Gastrocnemius medialis (tissue), 4 donors: ENCODE measurements around the gene TADA3. TPM values are rescaled to one million over a fixed set of nuclear protein-coding genes. Genes with fewer than 3 reads are reported as not detected.
A peak's percentile ranks its signal among the peaks of the same experiment; 100 is the strongest.

Source experiments
- ATAC-seq, 2 donors: fragments of 150-250 bp; one replicate each; pipeline ENCODE4 v1.9.1; 2016
- DNase-seq, 2 donors: peaks; one replicate each; pipeline ENCODE4 v3.0.0-alpha.2; 2019
- H3K27ac ChIP-seq, 4 donors: fragments of 200-600 bp; sonication (generic); 1 replicate in 1 of 4; 2 replicates in 3 of 4; pipeline ENCODE4 v1.5.1; 2016 to 2018; ENCODE audit warnings: mild to moderate bottlenecking in 2 of 4, moderate library complexity in 1 of 4
- H3K27me3 ChIP-seq, 3 donors: fragments of 200-600 bp; sonication (generic) in 2 of 3; 1 replicate in 1 of 3; 2 replicates in 2 of 3; pipeline versions ENCODE4 v1.5.1 to v1.6.0; 2016 to 2019; ENCODE audit warnings: mild to moderate bottlenecking in 1 of 3, moderate library complexity in 1 of 3
- H3K36me3 ChIP-seq, 2 donors: fragments of 200-600 bp; sonication (generic) in 1 of 2; one replicate each; pipeline ENCODE4 v1.5.1; 2017 to 2018
- H3K4me1 ChIP-seq, 2 donors: fragments of 200-600 bp; sonication (generic) in 1 of 2; one replicate each; pipeline ENCODE4 v1.5.1; 2016 to 2017; ENCODE audit warnings: mild to moderate bottlenecking in 2 of 2
- H3K4me3 ChIP-seq, 4 donors: fragments of 200-600 bp; sonication (generic) in 3 of 4; 1 replicate in 1 of 4; 2 replicates in 3 of 4; pipeline ENCODE4 v1.5.1; 2016 to 2019; ENCODE audit warnings: mild to moderate bottlenecking in 2 of 4
- H3K9me3 ChIP-seq, 3 donors: fragments of 200-600 bp; sonication (generic) in 2 of 3; 1 replicate in 1 of 3; 2 replicates in 2 of 3; pipeline ENCODE4 v1.5.1; 2016 to 2019
- CTCF ChIP-seq, 5 experiments: fragments of 450-650 bp in 3 of 5; fragments of 200-600 bp in 2 of 5; sonication (generic) in 2 of 5; IDR thresholded peaks in 4 of 5; conservative IDR thresholded peaks in 1 of 5; 1 replicate in 4 of 5; 2 replicates in 1 of 5; pipeline ENCODE4 v1.5.1; 2016 to 2019; ENCODE audit warnings: antibody characterized with exemption in 5 of 5, mild to moderate bottlenecking in 3 of 5, moderate library complexity in 3 of 5
- POLR2A ChIP-seq, 2 donors: fragments of 450-650 bp; IDR thresholded peaks; one replicate each; pipeline ENCODE4 v1.6.1; 2017; ENCODE audit warnings: antibody characterized with exemption in 2 of 2, mild to moderate bottlenecking in 2 of 2, moderate library complexity in 2 of 2
- in situ Hi-C, 4 donors: fragments of 200-750 bp; cut with MboI; loops; one replicate each; pipeline versions ENCODE4 v1.15.0 to v1.8.0; 2017; ENCODE audit warnings: low sequenced_read_pairs in 4 of 4
- intact Hi-C: fragments of 100-400 bp; cut with DNase I; formaldehyde crosslinking; loops from one replicate; pipeline ENCODE4 v1.15.1; 2023; ENCODE audit warnings: low total_unique reads
- total RNA-seq, 4 donors: library from RNA; depleted of rRNA; stranded (reverse); fragments of >200 nt; gene quantifications; one replicate each; pipeline versions ENCODE4 v1.1.0 to v1.2.3, GENCODE V29; 2016

The TADA3 gene
- 10 to 100 TPM; 58.1 to 83.5 (median 66.7) TPM for total RNA-seq

GRCh38 chr3:9792405-9793160 is at the start of gene TADA3, which contains the start of gene ARPC4:
TSS of gene TADA3 (minus strand) at chr3:9792473. CDS start at chr3:9791466, 1,007 bp downstream.
TSS of gene ARPC4 (plus strand) at chr3:9793082. CDS start at chr3:9793122, 40 bp downstream.
- peak within 1 kb of the TSS; percentile 93 to 99 (median 98) for H3K27ac ChIP-seq
- DNase-seq (peak; percentile 87 to 88), ATAC-seq (peak; percentile 97)
- no peaks in the 10 kb centered on the region for H3K9me3 ChIP-seq
- no peaks in the 10 kb centered on the region for H3K27me3 ChIP-seq
- peaks cover under 1 to 14% of the 10 kb centered on the region in 2 donors for H3K36me3 ChIP-seq
- in situ Hi-C loops: no loop called here
- peak; percentile 63 to 83 for TF ChIP-seq POLR2A (IDR thresholded peaks at IDR 0.05)
- TF ChIP-seq CTCF (IDR thresholded peaks at IDR 0.05 in 4 of 5, conservative IDR thresholded peaks at IDR 0.05 in 1 of 5): peak in 2 of 5 experiments; percentile 20 to 40
- peaks cover 20 to 27% of the 10 kb centered on the region in 2 donors for H3K4me1 ChIP-seq
- intact Hi-C loops: loop anchor here (1.0 to 2.0 kb wide), 4 partner anchors 43 to 144 kb away; partner anchors contain the start of genes BRPF1, MTMR14, OGG1 and RPUSD3
- peak within 1 kb of the TSS; percentile 89 to 99 (median 94) for H3K4me3 ChIP-seq

- Histone ChIP-seq H3K27me3 (no peaks in the 10 kb centered on the region), H3K9me3 (no peaks in the 10 kb centered on the region), H3K4me3 (no peak overlapping the region), H3K4me1 (peaks cover 7 to 12% of the 10 kb centered on the region in 2 donors), H3K36me3 (peaks cover 0 to 39% of the 10 kb centered on the region in 2 donors), H3K27ac (no peak overlapping the region)
- TF ChIP-seq POLR2A (IDR thresholded peaks at IDR 0.05) (no peak), CTCF (IDR thresholded peaks at IDR 0.05 in 4 of 5, conservative IDR thresholded peaks at IDR 0.05 in 1 of 5) (no peak)
- intact Hi-C loops: no loop called here
- ATAC-seq: no peak
- in situ Hi-C loops: loop anchor here in 1 of 4 donors (10.0 kb wide), 1 partner anchor 94 kb away; the partner anchor contains the start of gene CRELD1
- no peak for DNase-seq
Measured at GRCh38 chr3:9841015-9841414, 48.7 kb upstream of the TADA3 start.

GRCh38 chr3:9838856-9839255 is 46.6 kb upstream of the TADA3 start:
- no peak for TF ChIP-seq POLR2A (IDR thresholded peaks at IDR 0.05)
- Histone ChIP-seq H3K4me1 (peaks cover 7 to 8% of the 10 kb centered on the region in 2 donors), H3K4me3 (no peak overlapping the region), H3K27me3 (no peaks in the 10 kb centered on the region), H3K27ac (no peak overlapping the region), H3K36me3 (peaks cover 0 to 53% of the 10 kb centered on the region in 2 donors), H3K9me3 (no peaks in the 10 kb centered on the region)
- intact Hi-C loops: no loop called here
- ATAC-seq (no peak), DNase-seq (no peak)
- in situ Hi-C loops: no loop called here

DNA sequence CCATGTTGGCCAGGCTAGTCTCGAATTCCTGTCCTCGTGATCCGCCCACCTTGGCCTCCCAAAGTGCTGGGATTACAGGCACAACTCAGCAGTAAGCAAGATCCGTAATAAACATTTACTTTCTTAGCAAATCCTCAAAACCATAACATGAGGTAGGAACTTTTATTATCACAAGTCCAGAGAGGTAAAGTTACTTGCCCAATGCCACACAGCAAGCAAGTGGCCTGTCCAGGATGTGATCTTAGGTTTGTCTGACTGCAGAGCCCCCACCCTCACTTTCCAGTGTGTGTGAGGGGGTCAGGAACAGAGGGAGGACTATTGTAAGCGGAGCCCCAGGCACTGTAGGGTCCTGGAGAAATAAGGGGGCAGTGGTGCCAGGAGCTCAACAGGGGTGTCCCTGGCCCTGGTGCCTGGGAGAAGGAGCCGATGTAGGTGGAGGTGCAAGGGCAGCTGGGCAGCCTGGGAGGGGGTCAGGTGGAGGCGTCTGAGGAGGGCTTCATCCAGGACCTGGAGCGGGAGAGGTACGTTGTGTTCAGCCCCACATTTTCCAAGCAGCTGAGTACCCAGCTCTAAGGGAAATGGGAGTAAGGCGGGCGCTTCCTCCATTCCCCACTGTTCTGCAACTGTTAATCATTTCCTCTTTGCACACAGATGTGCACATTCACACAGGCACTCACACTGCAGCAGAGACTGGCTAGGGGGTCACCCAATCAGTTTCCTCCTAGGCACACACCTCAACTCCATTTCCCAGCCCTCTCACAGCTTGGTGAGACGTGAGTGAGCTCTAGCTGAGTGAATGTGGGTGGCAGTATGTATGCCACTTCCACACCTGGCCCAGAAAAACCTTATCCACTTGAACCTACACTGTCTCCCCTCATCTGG is 45.7 kb upstream of the TADA3 start:
- no peak overlapping the region for H3K4me3 ChIP-seq
- no peak for TF ChIP-seq POLR2A (IDR thresholded peaks at IDR 0.05)
- no peak for TF ChIP-seq CTCF (IDR thresholded peaks at IDR 0.05 in 4 of 5, conservative IDR thresholded peaks at IDR 0.05 in 1 of 5)
- ATAC-seq (no peak), DNase-seq (no peak)
- intact Hi-C loops: no loop called here
- peaks cover 6% of the 10 kb centered on the region in 2 donors for H3K4me1 ChIP-seq
- no peaks in the 10 kb centered on the region for H3K27me3 ChIP-seq
- no peaks in the 10 kb centered on the region for H3K9me3 ChIP-seq
- in situ Hi-C loops: no loop called here
- H3K27ac ChIP-seq: no peak overlapping the region
- peaks cover 0 to 54% of the 10 kb centered on the region in 2 donors for H3K36me3 ChIP-seq
